Breast epithelium (tissue), 4 donors: Measurements from ENCODE around the gene CDC45. TPM values are rescaled to one million over a fixed set of nuclear protein-coding genes. Genes with fewer than 3 reads are reported as not detected.
"Not testable (repeated sequence)": the region's sequence is repeated elsewhere in the genome, so short reads cannot be mapped to it uniquely, and the experiment has no call there.

ENCODE experiments used
- DNase-seq, 2 donors: peaks; one replicate each; pipeline ENCODE4 v3.0.0-alpha.2; 2019; ENCODE audit warnings: low spot score in 2 of 2
- H3K27ac ChIP-seq, 2 donors: fragments of 200-600 bp; sonication (generic) in 1 of 2; one replicate each; pipeline ENCODE4 v1.5.1; 2016 to 2019; ENCODE audit warnings: mild to moderate bottlenecking in 1 of 2
- H3K27me3 ChIP-seq, 2 donors: fragments of 200-600 bp; sonication (generic) in 1 of 2; one replicate each; pipeline versions ENCODE4 v1.5.1 to v1.6.0; 2017 to 2019; ENCODE audit warnings: control low read depth in 1 of 2, mild to moderate bottlenecking in 1 of 2
- H3K36me3 ChIP-seq: fragments of 200-600 bp; one replicate; pipeline ENCODE4 v1.5.1; 2019
- H3K4me1 ChIP-seq, 2 donors: fragments of 200-600 bp; sonication (generic); one replicate each; pipeline ENCODE4 v1.5.1; 2016 to 2019; ENCODE audit warnings: control low read depth in 1 of 2
- H3K4me3 ChIP-seq, 3 donors: fragments of 200-600 bp; sonication (generic); 1 replicate in 2 of 3; 2 replicates in 1 of 3; pipeline ENCODE4 v1.5.1; 2016 to 2019; ENCODE audit warnings: mild to moderate bottlenecking in 3 of 3, moderate library complexity in 2 of 3
- H3K9me3 ChIP-seq, 2 donors: fragments of 200-600 bp; sonication (generic) in 1 of 2; one replicate each; pipeline ENCODE4 v1.5.1; 2016 to 2019; ENCODE audit warnings: control low read depth in 1 of 2
- POLR2A ChIP-seq: fragments of 450-650 bp; IDR thresholded peaks from one replicate; pipeline ENCODE4 v1.6.1; 2016; ENCODE audit warnings: antibody characterized with exemption, mild to moderate bottlenecking, moderate library complexity
- POLR2AphosphoS5 ChIP-seq, 3 donors: sonication (generic); formaldehyde crosslinking; IDR thresholded peaks; one replicate each; pipeline ENCODE4 v1.6.1; 2017; ENCODE audit warnings: antibody characterized with exemption in 3 of 3
- intact Hi-C: fragments of 100-400 bp; cut with DNase I; formaldehyde crosslinking; loops from one replicate; pipeline ENCODE4 v1.15.1; 2023; ENCODE audit warnings: low total_unique reads
- total RNA-seq, 3 donors: library from RNA; depleted of rRNA; stranded (reverse); fragments of >200 nt; gene quantifications; one replicate each; pipeline ENCODE4 v1.1.0, GENCODE V29; 2016
- TF ChIP-seq, protein P1 (sequence below), 3 donors: fragments of 450-650 bp; IDR thresholded peaks; one replicate each; pipeline ENCODE4 v1.5.1; 2016 to 2017; ENCODE audit warnings: antibody characterized with exemption in 3 of 3, mild to moderate bottlenecking in 3 of 3, moderate library complexity in 3 of 3

CDC45 gene
- total RNA-seq, 3 donors from 2014 or later, result 0.48 TPM; not detected in 2

DNA sequence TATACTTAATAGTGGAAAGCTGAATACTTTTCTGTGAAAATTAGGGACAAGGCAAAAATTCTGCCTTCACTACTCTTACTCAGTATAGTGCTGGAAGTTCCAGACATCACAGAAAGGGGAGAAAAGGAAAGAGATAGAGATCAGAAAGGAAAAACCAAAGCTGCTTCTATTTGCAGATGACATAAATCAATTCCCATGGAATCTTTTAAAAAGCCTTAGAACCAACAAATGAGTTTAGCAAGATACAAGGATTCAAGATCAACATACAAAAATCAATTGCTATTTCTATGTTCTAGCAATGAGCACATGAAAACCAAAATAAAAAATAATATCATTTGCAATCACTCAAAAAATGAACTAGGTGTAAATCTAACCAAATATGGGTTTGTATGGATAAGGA, 60.7 kb downstream of the CDC45 start:
- no peak overlapping the region for H3K27ac ChIP-seq
- TF ChIP-seq, protein P1, sequence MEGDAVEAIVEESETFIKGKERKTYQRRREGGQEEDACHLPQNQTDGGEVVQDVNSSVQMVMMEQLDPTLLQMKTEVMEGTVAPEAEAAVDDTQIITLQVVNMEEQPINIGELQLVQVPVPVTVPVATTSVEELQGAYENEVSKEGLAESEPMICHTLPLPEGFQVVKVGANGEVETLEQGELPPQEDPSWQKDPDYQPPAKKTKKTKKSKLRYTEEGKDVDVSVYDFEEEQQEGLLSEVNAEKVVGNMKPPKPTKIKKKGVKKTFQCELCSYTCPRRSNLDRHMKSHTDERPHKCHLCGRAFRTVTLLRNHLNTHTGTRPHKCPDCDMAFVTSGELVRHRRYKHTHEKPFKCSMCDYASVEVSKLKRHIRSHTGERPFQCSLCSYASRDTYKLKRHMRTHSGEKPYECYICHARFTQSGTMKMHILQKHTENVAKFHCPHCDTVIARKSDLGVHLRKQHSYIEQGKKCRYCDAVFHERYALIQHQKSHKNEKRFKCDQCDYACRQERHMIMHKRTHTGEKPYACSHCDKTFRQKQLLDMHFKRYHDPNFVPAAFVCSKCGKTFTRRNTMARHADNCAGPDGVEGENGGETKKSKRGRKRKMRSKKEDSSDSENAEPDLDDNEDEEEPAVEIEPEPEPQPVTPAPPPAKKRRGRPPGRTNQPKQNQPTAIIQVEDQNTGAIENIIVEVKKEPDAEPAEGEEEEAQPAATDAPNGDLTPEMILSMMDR (IDR thresholded peaks at IDR 0.05), result no peak
- TF ChIP-seq POLR2AphosphoS5 (IDR thresholded peaks at IDR 0.05) (no peak), POLR2A (no peak)
- no peak for DNase-seq
- H3K4me1 ChIP-seq, result no peaks in the 10 kb centered on the region
- H3K4me3 ChIP-seq, result no peak overlapping the region
- intact Hi-C loops, result no loop called here
- H3K27me3 ChIP-seq, result no peaks in the 10 kb centered on the region
- no peaks in the 10 kb centered on the region for H3K36me3 ChIP-seq
- H3K9me3 ChIP-seq, result no peaks in the 10 kb centered on the region

DNA sequence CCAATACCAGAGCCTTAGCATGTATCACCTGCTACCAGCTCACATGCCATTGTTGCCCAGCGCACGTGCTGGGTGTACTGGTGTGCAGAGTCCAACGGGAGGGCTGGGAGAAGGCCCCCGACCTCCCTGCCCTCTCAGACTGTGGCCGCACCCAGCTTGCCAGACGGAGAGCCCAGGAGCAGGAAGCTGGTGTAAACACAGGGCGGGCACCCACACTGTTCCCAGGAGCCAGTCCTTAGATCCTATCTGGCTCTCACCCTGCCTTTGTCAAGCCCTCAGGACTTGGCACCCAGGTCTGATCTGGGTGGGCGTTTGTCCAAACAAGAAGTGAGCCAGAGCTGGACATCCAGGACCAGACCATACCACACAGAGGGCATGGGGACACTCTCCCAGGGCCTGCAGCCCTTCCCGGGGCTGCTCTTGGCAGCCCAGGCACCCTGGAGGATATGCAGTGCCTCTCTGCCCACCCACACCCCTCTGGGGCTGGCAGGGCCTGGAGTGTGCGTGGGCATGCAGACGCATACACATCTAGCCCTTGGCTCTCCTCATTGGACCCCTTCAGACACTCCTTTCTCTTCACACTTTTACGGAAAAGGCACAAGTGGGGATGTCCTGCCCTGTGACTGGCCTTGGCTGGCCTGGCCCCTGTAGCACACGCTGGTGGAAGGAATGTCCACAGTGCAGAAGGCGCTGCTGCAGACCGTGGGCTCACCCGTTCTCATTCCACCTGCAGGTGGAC, 64.4 kb downstream of the CDC45 start:
- no peak overlapping the region for H3K4me3 ChIP-seq
- H3K27me3 ChIP-seq, result no peaks in the 10 kb centered on the region
- no peak for DNase-seq
- H3K9me3 ChIP-seq, result no peaks in the 10 kb centered on the region
- no peaks in the 10 kb centered on the region for H3K4me1 ChIP-seq
- TF ChIP-seq POLR2A (no peak), POLR2AphosphoS5 (IDR thresholded peaks at IDR 0.05) (no peak)
- TF ChIP-seq, protein P1 (IDR thresholded peaks at IDR 0.05), result no peak
- H3K27ac ChIP-seq, result no peak overlapping the region
- intact Hi-C loops, result no loop called here
- no peaks in the 10 kb centered on the region for H3K36me3 ChIP-seq

DNA sequence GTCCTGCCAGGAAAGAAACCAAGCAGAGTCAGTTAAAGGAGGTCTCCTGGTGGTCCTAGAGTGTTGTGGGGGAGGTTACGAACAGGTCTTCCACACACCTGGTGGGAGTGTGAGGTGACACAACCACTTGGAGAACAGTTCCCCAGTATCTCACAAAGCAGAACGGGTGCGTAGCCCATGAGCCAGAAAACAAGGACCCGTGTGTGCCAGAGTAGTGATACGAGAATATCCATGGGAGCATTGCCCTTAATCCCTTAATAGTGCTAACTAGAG, 66.2 kb downstream of the CDC45 start:
- intact Hi-C loops, result no loop called here
- TF ChIP-seq POLR2A (no peak), POLR2AphosphoS5 (IDR thresholded peaks at IDR 0.05) (no peak)
- TF ChIP-seq, protein P1 (IDR thresholded peaks at IDR 0.05), result no peak

DNA sequence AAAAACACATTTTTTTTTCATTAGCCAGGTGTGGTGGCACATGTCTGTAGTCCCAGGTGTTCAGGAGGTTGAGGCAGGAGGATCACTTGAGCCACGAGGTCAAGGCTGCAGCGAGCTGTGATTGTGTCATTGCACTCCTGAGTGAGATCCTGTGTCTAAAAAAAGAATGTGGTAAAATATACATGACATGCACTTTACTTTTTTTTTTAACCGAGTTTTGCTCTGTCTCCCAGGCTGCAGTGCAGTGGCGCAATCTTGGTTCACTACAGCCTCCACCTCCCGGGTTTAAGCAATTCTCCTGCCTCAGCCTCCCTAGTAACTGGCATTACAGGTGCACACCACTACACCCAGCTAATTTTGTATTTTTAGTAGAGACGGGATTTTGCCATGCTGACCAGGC, 67.0 kb downstream of the CDC45 start:
- Histone ChIP-seq H3K4me3 (no peak overlapping the region), H3K36me3 (no peaks in the 10 kb centered on the region), H3K27ac (no peak overlapping the region), H3K4me1 (no peaks in the 10 kb centered on the region), H3K9me3 (no peaks in the 10 kb centered on the region), H3K27me3 (no peaks in the 10 kb centered on the region)
- no peak for TF ChIP-seq POLR2A
- TF ChIP-seq, protein P1 (IDR thresholded peaks at IDR 0.05), result no peak
- intact Hi-C loops, result no loop called here
- no peak for DNase-seq

More for the DNA sequence above, 66.2 kb downstream of the CDC45 start:
- no peak overlapping the region for H3K4me3 ChIP-seq
- no peaks in the 10 kb centered on the region for H3K27me3 ChIP-seq
- no peak for DNase-seq
- no peak overlapping the region for H3K27ac ChIP-seq
- H3K4me1 ChIP-seq, result no peaks in the 10 kb centered on the region
- no peaks in the 10 kb centered on the region for H3K9me3 ChIP-seq
- H3K36me3 ChIP-seq, result no peaks in the 10 kb centered on the region

DNA sequence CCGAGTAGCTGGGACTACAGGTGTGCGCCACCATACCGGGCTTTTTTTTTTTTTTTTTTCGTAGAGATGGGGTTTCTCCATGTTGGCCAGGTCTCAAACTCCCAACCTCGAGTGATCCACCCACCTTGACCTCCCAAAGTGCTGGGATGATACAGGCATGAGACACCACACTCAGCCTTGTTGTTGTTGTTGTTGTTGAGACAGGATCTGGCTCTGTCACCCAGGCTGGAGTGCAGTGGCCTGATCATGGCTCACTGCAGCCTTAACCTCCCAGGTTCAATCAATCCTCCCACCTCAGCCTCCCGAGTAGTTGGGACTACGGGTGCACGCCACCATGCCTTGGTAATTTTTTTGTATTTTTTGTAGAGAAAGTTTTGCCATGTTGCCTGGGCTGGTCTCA, 67.9 kb downstream of the CDC45 start:
- no peak overlapping the region for H3K27ac ChIP-seq
- H3K36me3 ChIP-seq, result no peaks in the 10 kb centered on the region
- no peaks in the 10 kb centered on the region for H3K9me3 ChIP-seq
- TF ChIP-seq POLR2AphosphoS5 (IDR thresholded peaks at IDR 0.05) (no peak), POLR2A (no peak)
- TF ChIP-seq, protein P1 (IDR thresholded peaks at IDR 0.05), result no peak
- no peaks in the 10 kb centered on the region for H3K4me1 ChIP-seq
- intact Hi-C loops, result no loop called here
- no peak overlapping the region for H3K4me3 ChIP-seq
- H3K27me3 ChIP-seq, result no peaks in the 10 kb centered on the region
- no peak for DNase-seq

DNA sequence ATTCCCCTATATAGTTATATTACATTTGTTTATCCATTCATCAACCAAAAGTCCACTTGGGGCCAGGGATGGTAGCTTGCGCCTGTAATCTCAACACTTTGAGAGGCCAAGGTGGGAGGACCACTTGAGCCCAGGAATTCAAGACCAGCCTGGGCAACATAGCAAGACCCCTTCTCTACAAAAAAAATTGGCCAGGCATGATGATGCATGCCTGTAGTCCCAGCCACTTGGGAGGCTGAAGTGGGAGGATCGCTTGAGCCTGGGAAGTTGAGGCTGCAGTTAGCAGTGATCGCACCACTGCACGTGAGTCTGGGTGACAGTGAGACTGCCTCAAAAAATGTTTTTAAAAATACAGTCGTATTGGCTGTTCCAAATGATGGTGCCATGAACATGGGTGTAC, 68.7 kb downstream of the CDC45 start:
- H3K27ac ChIP-seq, DNase-seq, H3K9me3 ChIP-seq, H3K36me3 ChIP-seq, H3K4me1 ChIP-seq, H3K27me3 ChIP-seq, H3K4me3 ChIP-seq, intact Hi-C loops: not testable (repeated sequence)
